Skeletal muscle tissue (tissue), 4 donors: ENCODE results near the gene CRYAA. TPM values are rescaled to one million over a fixed set of nuclear protein-coding genes. Genes with fewer than 3 reads are reported as not detected.
"Not testable (repeated sequence)": the region's sequence is repeated elsewhere in the genome, so short reads cannot be mapped to it uniquely, and the experiment has no call there.

ENCODE experiments used
- H3K27ac ChIP-seq: one replicate; pipeline ENCODE4 v1.7.0; 2013; ENCODE audit warnings: mild to moderate bottlenecking, low read depth, low read length, inconsistent platforms
- H3K27me3 ChIP-seq, 3 donors: one replicate each; pipeline ENCODE4 v1.7.0; 2013; ENCODE audit warnings: low read length in 3 of 3; ENCODE audit not compliant: control insufficient read depth in 3 of 3, insufficient read depth in 3 of 3
- H3K36me3 ChIP-seq, 3 donors: one replicate each; pipeline ENCODE4 v1.7.0; 2013; ENCODE audit warnings: low read length in 3 of 3; ENCODE audit not compliant: control insufficient read depth in 3 of 3, insufficient read depth in 3 of 3
- H3K4me1 ChIP-seq, 3 donors: one replicate each; pipeline ENCODE4 v1.7.0; 2013; ENCODE audit warnings: low read length in 3 of 3, mild to moderate bottlenecking in 3 of 3; ENCODE audit not compliant: control insufficient read depth in 3 of 3, insufficient read depth in 3 of 3
- H3K4me3 ChIP-seq, 3 donors: one replicate each; pipeline ENCODE4 v1.7.0; 2013; ENCODE audit warnings: low read length in 3 of 3
- H3K9ac ChIP-seq, 3 donors: one replicate each; pipeline ENCODE4 v1.7.0; 2013; ENCODE audit warnings: low read length in 3 of 3, mild to moderate bottlenecking in 3 of 3, moderate library complexity in 2 of 3, low read depth in 1 of 3
- H3K9me3 ChIP-seq, 3 donors: one replicate each; pipeline ENCODE4 v1.7.0; 2013; ENCODE audit warnings: low read length in 3 of 3; ENCODE audit not compliant: control insufficient read depth in 3 of 3
- total RNA-seq: library from RNA; depleted of rRNA; stranded (reverse); fragments of >200 nt; gene quantifications from one replicate; pipeline ENCODE4 v1.2.3, GENCODE V29; 2014
- donor health status: Osteomylitis.

The CRYAA gene
- total RNA-seq, 1 donor from 2014 or later = not detected

GRCh38 chr21:43161826-43162707, 6.7 kb upstream of the CRYAA start:
- not testable (repeated sequence) for H3K27ac ChIP-seq, H3K4me3 ChIP-seq, H3K9me3 ChIP-seq, H3K9ac ChIP-seq, H3K4me1 ChIP-seq, H3K27me3 ChIP-seq, H3K36me3 ChIP-seq

- not testable (repeated sequence) for H3K27me3 ChIP-seq, H3K4me1 ChIP-seq, H3K9me3 ChIP-seq, H3K27ac ChIP-seq, H3K36me3 ChIP-seq, H3K4me3 ChIP-seq, H3K9ac ChIP-seq
Observed at GRCh38 chr21:43162708-43163205, 6.1 kb upstream of the CRYAA start.

DNA sequence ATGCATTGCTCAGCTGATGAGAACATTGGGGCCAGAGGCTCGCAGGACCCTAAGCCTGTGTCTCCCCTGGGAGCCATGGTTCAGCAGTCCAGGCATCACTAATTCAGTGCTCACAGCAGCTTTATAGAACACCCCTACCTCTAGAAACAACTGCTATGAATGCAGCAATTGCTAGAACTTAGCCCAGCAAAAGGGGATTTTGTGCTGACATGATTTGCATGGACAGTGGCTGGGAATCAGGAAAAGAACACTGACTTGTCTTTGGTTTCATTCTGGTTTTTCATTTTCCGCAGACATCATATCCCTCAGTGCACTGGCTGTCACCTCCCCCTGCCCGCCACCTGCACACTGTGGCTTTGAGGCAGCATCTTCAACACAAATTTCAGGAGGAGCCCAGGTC, 4.0 kb upstream of the CRYAA start:
- H3K4me1 ChIP-seq, H3K36me3 ChIP-seq, H3K9me3 ChIP-seq, H3K27me3 ChIP-seq, H3K9ac ChIP-seq, H3K4me3 ChIP-seq, H3K27ac ChIP-seq: not testable (repeated sequence)

DNA sequence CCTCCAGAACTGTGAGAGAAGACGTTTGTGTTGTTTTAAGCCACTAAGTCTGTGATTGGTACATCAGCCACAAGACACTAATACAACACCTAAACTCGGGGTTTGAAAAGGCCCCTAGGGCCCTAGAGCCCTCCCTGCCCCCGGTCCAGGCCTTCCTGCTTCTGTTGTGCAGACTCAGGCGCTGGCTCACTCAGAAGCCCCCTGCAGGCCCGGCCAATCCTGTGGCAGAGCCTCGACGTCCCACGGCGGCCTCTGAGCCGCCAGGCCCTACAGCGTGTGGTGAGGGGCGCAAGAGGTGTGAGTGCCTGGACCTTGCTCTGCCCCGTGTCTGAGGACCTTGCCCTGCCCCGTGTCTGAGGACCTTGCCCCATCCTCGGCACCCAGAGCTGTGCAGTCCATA, 3.1 kb upstream of the CRYAA start:
- H3K4me3 ChIP-seq, H3K9ac ChIP-seq, H3K27me3 ChIP-seq, H3K9me3 ChIP-seq, H3K4me1 ChIP-seq, H3K36me3 ChIP-seq, H3K27ac ChIP-seq: not testable (repeated sequence)

DNA sequence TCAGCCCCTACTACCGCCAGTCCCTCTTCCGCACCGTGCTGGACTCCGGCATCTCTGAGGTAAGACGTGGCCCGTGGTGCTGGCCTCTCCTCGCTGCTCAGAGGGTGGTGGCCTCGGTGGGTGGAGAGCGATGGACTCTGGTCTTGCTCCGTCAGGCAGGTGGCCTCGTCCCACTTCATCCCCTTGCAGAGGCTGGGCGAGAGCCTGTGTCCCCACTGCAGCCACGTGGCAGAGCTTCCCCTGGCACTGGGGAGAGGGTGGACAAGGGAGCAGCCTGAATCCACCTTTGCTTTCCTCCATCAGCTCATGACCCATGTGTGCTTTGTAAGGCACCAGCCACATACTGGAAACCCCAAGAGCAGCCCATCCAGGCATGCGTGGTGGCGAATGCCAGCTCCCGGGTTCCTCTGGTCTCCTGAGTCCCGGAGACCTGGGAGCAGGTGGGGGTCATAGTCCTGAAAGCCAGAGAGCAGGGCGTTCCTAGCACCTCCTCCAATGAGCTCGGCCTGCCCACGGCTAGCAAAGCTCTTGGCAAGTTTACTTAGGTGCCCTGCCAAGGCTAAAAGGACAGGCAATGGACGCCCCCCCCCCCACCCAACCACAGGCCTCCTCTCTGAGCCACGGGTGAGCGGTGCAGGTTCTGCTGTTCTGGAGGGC, 550 bp downstream of the CRYAA start:
- H3K4me3 ChIP-seq, H3K9me3 ChIP-seq, H3K9ac ChIP-seq, H3K27me3 ChIP-seq, H3K36me3 ChIP-seq, H3K27ac ChIP-seq, H3K4me1 ChIP-seq: not testable (repeated sequence)

GRCh38 chr21:43169891-43170290, 1.1 kb downstream of the CRYAA start:
- not testable (repeated sequence) for H3K4me3 ChIP-seq, H3K9ac ChIP-seq, H3K27ac ChIP-seq, H3K36me3 ChIP-seq, H3K4me1 ChIP-seq, H3K27me3 ChIP-seq, H3K9me3 ChIP-seq

- H3K36me3 ChIP-seq, H3K4me1 ChIP-seq, H3K4me3 ChIP-seq, H3K27me3 ChIP-seq, H3K27ac ChIP-seq, H3K9ac ChIP-seq, H3K9me3 ChIP-seq: not testable (repeated sequence)
Observed at GRCh38 chr21:43172812-43173211, 4.0 kb downstream of the CRYAA start.

- H3K9ac ChIP-seq, H3K27ac ChIP-seq, H3K4me1 ChIP-seq, H3K4me3 ChIP-seq, H3K9me3 ChIP-seq, H3K36me3 ChIP-seq, H3K27me3 ChIP-seq: not testable (repeated sequence)
Observed at GRCh38 chr21:43173438-43173837, 4.6 kb downstream of the CRYAA start.

DNA sequence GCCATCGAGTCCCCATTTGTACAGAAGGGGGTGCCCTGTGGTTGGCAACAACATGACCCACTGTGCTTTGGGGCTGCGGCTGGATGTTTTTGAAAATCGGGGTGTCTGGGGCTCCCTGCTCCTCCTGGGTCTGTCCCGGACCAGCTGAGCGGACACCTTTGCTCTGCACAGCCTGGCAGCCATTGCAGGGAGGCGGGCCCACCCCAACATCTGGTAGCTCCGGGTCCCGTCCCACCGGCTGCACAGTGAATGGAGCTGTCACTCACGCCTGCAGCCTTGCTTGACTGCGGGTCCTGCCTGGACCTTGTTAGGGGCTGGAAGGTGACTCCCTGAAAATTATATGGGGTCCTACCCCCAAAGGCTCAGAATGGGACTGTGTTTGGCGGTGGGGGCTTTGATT, 5.1 kb downstream of the CRYAA start:
- not testable (repeated sequence) for H3K27ac ChIP-seq, H3K4me1 ChIP-seq, H3K9ac ChIP-seq, H3K27me3 ChIP-seq, H3K36me3 ChIP-seq, H3K4me3 ChIP-seq, H3K9me3 ChIP-seq

GRCh38 chr21:43174998-43175397, 6.2 kb downstream of the CRYAA start:
- H3K27me3 ChIP-seq, H3K9ac ChIP-seq, H3K9me3 ChIP-seq, H3K27ac ChIP-seq, H3K36me3 ChIP-seq, H3K4me3 ChIP-seq, H3K4me1 ChIP-seq: not testable (repeated sequence)
